Endothelial cell of umbilical vein (primary cell): ENCODE data around the gene INHA. TPM values are rescaled to one million over a fixed set of nuclear protein-coding genes. Genes with fewer than 3 reads are reported as not detected.

ENCODE experiments used
- BruUV-seq: library from RNA; stranded (reverse); fragments of 400-500 nt; replicated peaks from 2 replicates; lab custom pipeline; 2021; lab: Mats Ljungman, UMichigan
- CTCF ChIA-PET: fragments of 300-600, 350-600 bp; sonication (Branson Sonifier 250); formaldehyde crosslinking; loops from one replicate; lab custom pipeline; 2021; ENCODE audit warnings: antibody characterized with exemption, inconsistent platforms; lab: Charles Lee
- POLR2A ChIA-PET: fragments of 300-600, 350-600 bp; sonication (Branson Sonifier 250); formaldehyde crosslinking; loops from one replicate; lab custom pipeline; 2021; ENCODE audit warnings: antibody characterized with exemption, inconsistent platforms; lab: Charles Lee
- DNase-seq: peaks from one replicate; pipeline ENCODE4 v3.0.0-alpha.2; 2011; ENCODE audit warnings: low read depth, low spot score
- FAIRE-seq: peaks from 2 replicates; lab custom pipeline; 2011; peaks lifted over from hg19 to GRCh38; lab: Jason Lieb, UNC
- H2AFZ ChIP-seq: 2 replicates; pipeline ENCODE4 v1.6.0; 2012; ENCODE audit warnings: low read depth, low read length, control low read depth, inconsistent platforms
- H3K27ac ChIP-seq: 2 replicates; pipeline ENCODE4 v1.5.1; 2011; ENCODE audit warnings: low read depth, mild to moderate bottlenecking, control low read depth, low read length, moderate library complexity; ENCODE audit not compliant: insufficient read depth
- H3K27me3 ChIP-seq, 2 experiments: 2 replicates each; pipeline versions ENCODE4 v1.6.0 to v1.6.1; 2011; ENCODE audit warnings: low read length in 2 of 2, mixed read lengths in 1 of 2; ENCODE audit not compliant: control insufficient read depth in 2 of 2, insufficient read depth in 2 of 2
- H3K36me3 ChIP-seq, 2 experiments: 2 replicates in 1 of 2; 3 replicates in 1 of 2; pipeline ENCODE4 v1.5.1; 2011; ENCODE audit warnings: low read length in 2 of 2, mild to moderate bottlenecking in 1 of 2, moderate library complexity in 1 of 2; ENCODE audit not compliant: control insufficient read depth in 2 of 2, insufficient read depth in 2 of 2; ENCODE audit errors: extremely low read depth in 1 of 2
- H3K4me1 ChIP-seq: 3 replicates; pipeline ENCODE4 v1.5.1; 2011; ENCODE audit warnings: mild to moderate bottlenecking, low read length; ENCODE audit not compliant: control insufficient read depth, insufficient read depth; ENCODE audit errors: extremely low read depth
- H3K4me2 ChIP-seq: 2 replicates; pipeline ENCODE4 v1.6.1; 2011; ENCODE audit warnings: low read length, control low read depth, mixed read lengths; ENCODE audit not compliant: insufficient read depth
- H3K4me3 ChIP-seq, 3 experiments: fragments of 200-600 bp in 1 of 3; sonication (generic), shearing (Covaris generic) in 1 of 3; replicated peaks in 1 of 3; 2 replicates each; pipeline ENCODE4 v1.5.1; 2011 to 2016; ENCODE audit warnings: control low read depth in 3 of 3, low read length in 3 of 3, mild to moderate bottlenecking in 2 of 3, inconsistent platforms in 1 of 3, low read depth in 1 of 3, moderate library complexity in 1 of 3; ENCODE audit not compliant: insufficient read depth in 1 of 3
- H3K79me2 ChIP-seq: 2 replicates; pipeline ENCODE4 v1.6.0; 2012; ENCODE audit warnings: low read length, inconsistent platforms; ENCODE audit not compliant: control insufficient read depth, insufficient read depth
- H3K9ac ChIP-seq: replicated peaks from 2 replicates; pipeline ENCODE3; 2011; ENCODE audit warnings: low read length, control low read depth; ENCODE audit not compliant: insufficient read depth; ENCODE audit errors: extremely low read depth
- H3K9me1 ChIP-seq: replicated peaks from 3 replicates; pipeline ENCODE4 v1.6.0; 2011; ENCODE audit warnings: mild to moderate bottlenecking, low read length; ENCODE audit not compliant: control insufficient read depth, insufficient read depth; ENCODE audit errors: extremely low read depth
- H3K9me3 ChIP-seq: replicated peaks from 2 replicates; pipeline ENCODE4 v1.5.1; 2012; ENCODE audit warnings: low read length, inconsistent platforms; ENCODE audit not compliant: control insufficient read depth, insufficient read depth
- H4K20me1 ChIP-seq: replicated peaks from 2 replicates; pipeline ENCODE3; 2011; ENCODE audit warnings: mild to moderate bottlenecking, low read length; ENCODE audit not compliant: control insufficient read depth, insufficient read depth; ENCODE audit errors: extremely low read depth
- CTCF ChIP-seq, 2 donors: IDR thresholded peaks; 1 replicate in 1 of 2; 2 replicates in 1 of 2; pipeline ENCODE4 v1.5.1; 2011; ENCODE audit warnings: low read length in 2 of 2, mild to moderate bottlenecking in 2 of 2, moderate library complexity in 2 of 2, control low read depth in 1 of 2, inconsistent platforms in 1 of 2, low read depth in 1 of 2; ENCODE audit not compliant: insufficient read depth in 1 of 2; ENCODE audit errors: extremely low read depth in 1 of 2
- EZH2 ChIP-seq: IDR thresholded peaks from 2 replicates; pipeline ENCODE4 v1.6.1; 2012; ENCODE audit warnings: borderline replicate concordance, low read depth, mild to moderate bottlenecking, moderate library complexity, low read length, inconsistent platforms; ENCODE audit not compliant: severe bottlenecking
- FOS ChIP-seq: IDR thresholded peaks from 2 replicates; pipeline ENCODE4 v1.6.1; 2011; ENCODE audit warnings: mild to moderate bottlenecking, low read length, moderate library complexity, borderline replicate concordance; ENCODE audit not compliant: insufficient read depth
- GATA2 ChIP-seq: IDR thresholded peaks from 2 replicates; pipeline ENCODE4 v1.7.0; 2011; ENCODE audit warnings: low read depth, mild to moderate bottlenecking, moderate library complexity, mixed read lengths, low read length; ENCODE audit not compliant: insufficient read length, insufficient read depth
- JUN ChIP-seq: IDR thresholded peaks from 2 replicates; pipeline ENCODE4 v1.6.1; 2011; ENCODE audit warnings: borderline replicate concordance, low read depth; ENCODE audit not compliant: insufficient read length, insufficient read depth
- MAX ChIP-seq: IDR thresholded peaks from 2 replicates; pipeline ENCODE4 v1.6.1; 2011; ENCODE audit not compliant: insufficient read depth, insufficient read length
- MYC ChIP-seq: IDR thresholded peaks from one replicate; pipeline ENCODE4 v1.6.1; 2011; ENCODE audit warnings: mild to moderate bottlenecking, low read depth, low read length
- POLR2A ChIP-seq: IDR thresholded peaks from 2 replicates; pipeline ENCODE4 v1.6.1; 2012; ENCODE audit warnings: low read depth, mild to moderate bottlenecking, control low read depth, low read length
- POLR2AphosphoS5 ChIP-seq: IDR thresholded peaks from 2 replicates; pipeline ENCODE4 v1.6.1; 2012; ENCODE audit warnings: low read depth, mild to moderate bottlenecking, control low read depth, low read length, moderate library complexity; ENCODE audit not compliant: insufficient read depth
- dilution Hi-C: fragments of 300-500 bp; cut with MboI; formaldehyde crosslinking; loops from one replicate; pipeline ENCODE4 v1.15.0; 2019; ENCODE audit warnings: low sequenced_read_pairs; ENCODE audit not compliant: extremely low pct_ligation_motif_present
- intact Hi-C: fragments of 100-400 bp; cut with micrococcal nuclease; formaldehyde crosslinking; loops from one replicate; pipeline ENCODE4 v1.10.0; 2022
- polyA plus RNA-seq, 4 experiments: library from polyadenylated mRNA; depleted of rRNA in 3 of 4; stranded (reverse) in 3 of 4; unstranded in 1 of 4; fragments of >200 nt; gene quantifications; 2 replicates each; pipeline versions ENCODE4 v1.2.1 to v1.2.3, GENCODE V29; 2011 to 2012; ENCODE audit warnings: missing spikeins in 1 of 4
- total RNA-seq: library from RNA; stranded (reverse); gene quantifications from 2 replicates; pipeline ENCODE4 v1.2.3, GENCODE V29; 2021

Gene INHA
- total and polyA plus RNA-seq, 2 donors (not counting 3 experiments of a cell fraction or from before 2014, with no cell fraction given), result 0.06 TPM; not detected in 1

GRCh38 chr2:219576505-219577388, 4.6 kb downstream of the INHA start:
- intact Hi-C loops, result no loop called here
- no peak for FAIRE-seq

More at GRCh38 chr2:219576505-219577388, 4.6 kb downstream of the INHA start:
- Histone ChIP-seq H3K4me1 (no peaks in the 10 kb centered on the region), H3K9me3 (no peaks in the 10 kb centered on the region), H2AFZ (no peak overlapping the region), H3K79me2 (no peaks in the 10 kb centered on the region), H3K4me3 (no peak overlapping the region), H4K20me1 (no peaks in the 10 kb centered on the region), H3K27ac (no peak overlapping the region), H3K4me2 (no peak overlapping the region), H3K9me1 (no peaks in the 10 kb centered on the region), H3K36me3 (no peaks in the 10 kb centered on the region), H3K9ac (no peak overlapping the region), H3K27me3 (peaks cover 21 to 31% of the 10 kb centered on the region in 2 experiments)
- ChIA-PET CTCF (no interaction called here), POLR2A (no interaction called here)
- DNase-seq, result no peak
- dilution Hi-C loops, result no loop called here
- BruUV-seq, result no TSS peak
- TF ChIP-seq MYC, result no peak
- no peak for TF ChIP-seq EZH2
- TF ChIP-seq GATA2, result no peak
- TF ChIP-seq POLR2A, result no peak
- TF ChIP-seq FOS, result no peak
- TF ChIP-seq CTCF (IDR thresholded peaks at IDR 0.05; ENCODE audit: extremely low read depth in 1 of 2, insufficient read depth in 1 of 2, low read depth in 1 of 2, low read length in 2 of 2), result no peak
- TF ChIP-seq MAX, result no peak
- no peak for TF ChIP-seq JUN
- TF ChIP-seq POLR2AphosphoS5, result no peak
